Activated CD4-positive, alpha-beta T cell treated with anti-CD3 and anti-CD28 coated beads, Interleukin-2, amount 50 U/mL, for 48 hours (primary cell): ENCODE results near the gene NR2F2.

Experiments used
- DNase-seq, 2 experiments: peaks; one replicate each; pipeline ENCODE4 v3.0.0-alpha.2; 2020

The NR2F2 gene

DNA sequence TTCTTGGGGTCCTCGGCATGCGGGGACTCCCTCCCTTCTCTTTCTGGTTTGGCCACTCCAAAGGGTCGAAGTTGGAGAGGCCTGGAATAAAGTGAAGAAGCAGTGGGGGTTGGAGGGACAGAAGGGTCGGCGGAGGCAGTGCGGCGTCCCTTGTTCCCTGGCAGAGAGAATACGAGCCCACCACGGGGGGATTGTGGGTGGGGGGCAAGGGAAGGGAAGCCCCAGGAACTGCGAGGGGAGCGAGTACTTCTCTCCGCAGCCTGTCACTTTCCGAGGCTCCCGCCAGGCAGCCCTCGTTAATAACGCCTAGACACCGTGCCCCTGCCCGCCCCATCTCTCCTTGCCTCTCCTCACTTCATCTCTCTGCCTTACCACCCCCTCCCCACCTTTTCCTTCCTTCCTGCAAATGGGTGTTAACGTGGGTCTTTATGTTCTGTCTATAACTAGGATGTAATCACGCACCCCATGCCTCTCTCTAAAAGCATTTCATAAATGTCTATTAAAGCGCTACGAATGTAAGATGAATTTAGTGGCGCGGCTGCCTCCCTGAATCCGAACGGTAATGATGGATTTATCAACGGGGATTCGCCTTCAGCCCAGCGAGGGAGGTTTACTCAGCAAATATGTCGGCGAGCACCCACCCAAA lies 13.7 kb downstream of the NR2F2 start:
- no peak for DNase-seq

DNA sequence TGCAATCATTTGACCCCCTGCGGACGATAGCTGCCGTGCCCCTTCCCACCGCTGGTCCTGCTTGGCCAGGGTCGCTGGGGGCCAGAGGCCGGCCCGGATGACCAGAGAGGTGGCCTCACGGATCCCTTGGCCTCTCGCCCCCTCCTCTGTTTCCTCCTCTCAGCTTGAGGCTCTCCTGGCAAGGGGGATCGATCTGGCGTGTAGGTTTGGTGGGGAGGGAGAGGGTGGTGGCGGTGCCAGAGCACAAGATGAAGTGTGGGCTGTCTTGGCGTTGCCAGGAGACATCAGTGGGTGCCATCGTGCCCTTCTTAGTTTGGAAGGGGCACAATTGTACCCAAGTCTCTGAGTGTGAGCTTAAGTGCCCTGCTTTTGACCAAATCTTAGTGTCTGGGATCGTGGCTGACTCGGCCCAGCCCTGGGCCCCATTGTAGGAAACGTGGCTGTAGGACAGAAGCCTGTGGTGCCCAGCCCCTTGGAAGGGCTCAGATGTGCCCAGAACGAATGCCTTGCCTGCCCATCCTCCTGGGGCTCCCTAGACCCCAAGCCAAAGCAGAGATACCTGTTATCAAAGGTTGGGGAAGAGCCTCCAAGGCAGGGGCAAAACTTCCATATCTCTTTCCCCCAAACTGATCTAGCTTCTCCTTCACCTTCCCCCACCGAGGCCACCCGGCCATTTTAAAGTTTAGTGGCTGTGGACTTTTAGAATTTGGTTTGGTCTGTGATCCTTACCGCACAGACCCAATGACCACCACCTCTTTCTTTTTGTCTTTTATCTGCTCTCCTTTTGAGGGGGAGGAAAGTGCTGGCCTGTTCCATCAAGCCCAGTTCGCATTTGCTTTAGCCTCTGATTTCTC lies 14.4 kb downstream of the NR2F2 start:
- DNase-seq = no peak

DNA sequence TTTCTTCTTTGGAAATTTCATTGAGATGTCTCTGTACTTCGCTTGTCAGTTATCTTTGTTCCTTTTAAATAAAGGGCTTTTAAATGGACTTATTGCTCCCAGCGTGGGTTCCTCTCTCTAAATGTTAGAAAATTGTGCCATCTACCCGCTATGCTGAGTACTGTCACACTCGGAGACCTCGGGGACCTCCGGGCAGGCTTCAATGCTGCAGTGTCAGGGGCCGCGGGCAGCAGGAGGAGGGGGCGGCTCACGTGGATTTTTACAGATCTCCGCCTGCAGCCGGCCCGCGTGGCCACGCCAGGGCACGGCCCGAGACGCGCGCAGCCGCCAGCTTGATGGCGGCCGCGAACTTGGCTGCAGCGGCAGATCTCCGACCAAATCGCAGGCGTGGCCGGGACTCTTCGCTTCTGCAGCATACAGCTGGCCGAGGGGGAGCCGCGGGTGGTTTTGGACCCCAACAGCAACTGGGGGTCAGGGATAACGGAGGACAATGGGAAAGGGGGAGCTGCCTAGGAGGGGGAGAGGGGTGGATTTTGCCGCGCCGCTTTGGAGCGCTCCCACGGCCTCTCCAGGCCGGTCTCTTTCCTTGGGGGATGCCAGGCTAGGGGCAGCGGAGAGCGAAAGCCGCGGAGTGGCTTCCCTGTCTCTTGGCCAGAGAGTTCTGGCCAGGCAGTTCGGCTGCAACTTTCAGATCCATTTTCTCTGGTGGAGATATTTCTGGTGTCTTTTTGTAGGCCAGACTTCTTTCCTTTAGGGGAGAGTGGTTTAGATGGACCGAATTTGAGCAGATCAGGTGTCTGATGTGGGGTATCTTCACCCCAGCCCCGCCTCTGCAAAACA lies 15.3 kb downstream of the NR2F2 start:
- DNase-seq = no peak

DNA sequence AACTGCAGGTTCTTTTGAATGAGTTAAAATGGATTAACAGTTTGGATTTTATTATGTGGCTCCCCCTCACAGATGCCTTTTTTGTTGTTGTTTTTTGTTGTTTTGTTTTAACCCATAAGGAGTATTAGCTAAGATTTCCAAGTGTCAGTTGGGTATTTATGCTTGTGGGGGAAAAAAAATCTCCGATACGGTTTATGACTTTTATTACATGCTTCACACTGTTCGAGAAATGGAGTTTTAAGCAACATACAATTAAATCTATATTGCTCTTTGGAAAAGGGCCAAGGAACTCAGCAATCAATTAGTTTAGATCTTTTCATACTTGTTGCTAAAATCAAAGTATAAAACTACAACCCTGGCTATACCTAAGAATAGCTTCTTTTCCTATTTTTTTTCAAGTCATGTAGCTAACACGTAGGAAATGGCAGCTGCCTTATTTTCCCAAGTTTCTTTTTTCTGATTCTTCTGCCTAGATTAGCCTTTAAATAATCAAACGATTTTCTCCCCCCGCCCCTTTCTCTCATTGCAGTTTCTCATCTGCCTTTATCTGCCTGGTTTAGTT lies 16.0 kb downstream of the NR2F2 start:
- DNase-seq = no peak

DNA sequence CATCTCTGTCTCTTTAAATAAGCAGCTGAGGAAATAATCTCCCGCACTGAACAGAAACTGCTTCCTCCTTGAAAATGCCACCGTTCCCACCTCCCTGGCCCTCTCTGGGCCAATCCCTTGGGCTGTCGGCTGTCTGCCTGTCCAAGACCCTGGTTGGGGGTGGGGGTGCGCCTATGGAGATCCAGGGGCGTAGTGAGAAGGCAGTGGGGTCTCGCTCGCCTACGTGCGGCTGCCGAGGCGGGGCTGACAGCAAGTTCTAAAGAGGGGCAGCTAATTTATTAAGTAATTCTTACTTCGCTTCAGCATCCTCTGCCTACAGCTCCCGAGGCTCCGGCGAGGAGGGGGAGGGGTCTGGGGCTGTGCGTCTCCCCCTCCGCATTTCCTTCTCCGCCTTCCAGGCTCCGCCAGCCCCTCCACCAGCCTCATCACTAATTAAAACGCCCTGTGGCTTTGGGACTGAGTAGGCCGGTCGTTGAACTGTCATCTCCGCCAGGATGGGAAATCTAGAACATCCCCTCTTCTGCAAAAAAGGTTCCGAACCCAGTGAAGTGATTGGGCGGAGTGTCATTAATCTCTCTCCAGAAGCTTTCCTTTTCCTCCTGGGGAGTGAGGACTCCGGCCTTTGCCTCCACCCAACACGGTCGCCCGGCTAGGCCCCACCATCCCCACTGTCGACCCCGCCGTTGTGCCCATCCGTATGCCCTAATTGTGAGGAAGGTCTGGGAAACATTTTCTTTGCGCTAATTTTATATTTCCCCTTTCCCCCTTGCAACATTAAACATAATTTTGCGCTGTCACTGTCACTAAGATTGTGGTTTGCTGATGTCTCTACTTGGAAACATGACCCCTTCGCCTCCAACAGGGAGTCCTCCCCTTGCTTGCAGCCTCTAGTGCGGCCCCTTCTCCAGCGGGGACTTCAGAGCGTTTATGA lies 16.9 kb downstream of the NR2F2 start:
- DNase-seq = no peak

DNA sequence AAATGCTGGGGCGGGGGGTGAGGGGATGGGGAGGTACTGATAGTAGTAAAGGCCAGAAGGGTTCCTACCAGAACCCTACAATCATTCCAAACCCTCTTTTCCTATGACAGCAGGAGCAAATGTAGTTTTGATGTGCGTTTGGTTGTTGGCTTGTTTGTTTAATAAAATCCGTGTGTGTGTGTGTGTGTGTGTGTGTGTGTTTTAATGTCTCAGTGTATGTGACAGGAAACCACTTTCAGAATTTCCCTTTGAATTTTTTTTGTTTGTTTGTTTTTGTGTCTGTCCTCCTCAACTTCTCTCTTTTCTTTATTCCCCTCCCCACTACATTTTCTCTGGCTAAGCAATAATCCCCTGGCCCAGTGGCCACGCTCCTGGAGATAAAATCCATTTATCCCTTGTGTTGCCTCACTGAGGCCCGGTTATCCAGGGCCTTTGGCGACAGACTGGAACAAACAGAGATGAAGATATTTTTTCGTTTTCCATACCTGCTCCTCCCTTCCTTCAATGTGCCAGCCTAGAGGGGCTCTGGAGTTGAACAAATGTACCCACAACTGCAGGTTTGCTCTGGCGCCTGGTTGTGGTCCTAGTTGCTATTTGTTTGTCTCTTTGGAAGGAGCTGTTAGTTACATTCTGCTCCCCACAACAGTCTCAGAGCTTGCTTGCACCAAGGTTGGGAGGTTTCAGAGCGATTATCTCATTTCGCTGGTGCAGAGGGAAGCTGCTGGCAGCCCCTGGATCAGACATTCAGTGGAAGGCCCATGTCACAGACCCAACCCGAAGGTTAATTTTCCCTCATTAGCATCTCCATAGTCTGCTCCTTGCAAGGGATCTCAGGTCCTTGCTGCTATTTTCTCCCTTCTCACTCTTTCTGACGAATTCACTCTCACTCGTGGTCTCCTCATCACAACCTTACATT lies 17.9 kb downstream of the NR2F2 start:
- no peak for DNase-seq

DNA sequence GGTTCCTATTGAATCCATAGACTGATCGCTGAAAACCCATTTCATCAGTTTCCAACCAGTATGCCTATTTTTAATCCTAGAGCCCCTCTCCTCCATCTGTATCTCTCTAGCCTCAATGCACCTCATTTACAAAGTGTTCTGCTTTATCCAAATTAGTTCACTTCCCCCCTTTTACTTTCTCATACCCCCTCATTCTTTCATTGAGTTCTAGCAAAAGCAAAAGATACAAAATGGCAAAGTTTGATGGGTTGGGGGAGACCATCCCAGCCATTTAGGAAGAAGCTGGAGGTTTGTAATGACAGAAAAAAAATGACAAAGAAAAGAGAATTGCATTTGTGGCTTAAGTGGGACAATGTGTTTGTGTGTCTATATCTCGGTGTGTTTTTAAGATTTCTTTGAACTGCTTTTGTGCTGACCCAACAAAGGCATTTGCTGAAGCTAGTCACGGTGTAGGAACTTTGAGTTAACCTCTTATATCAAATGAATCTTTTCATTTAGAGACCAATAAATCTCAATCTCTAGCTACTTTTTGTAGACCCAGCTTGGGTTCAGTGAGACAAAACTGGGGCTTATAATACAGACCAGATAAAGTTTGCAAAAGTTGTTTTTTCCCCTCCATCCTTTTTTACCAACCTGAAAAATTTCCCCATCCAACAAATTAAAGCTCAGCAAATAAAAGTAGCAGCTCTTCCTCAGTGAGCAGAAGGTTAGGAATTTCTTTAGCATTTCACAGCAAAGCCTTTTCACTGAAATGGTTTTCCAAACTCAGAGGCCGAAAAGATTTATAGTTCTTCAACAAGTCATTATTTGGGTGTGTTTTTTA lies 18.7 kb downstream of the NR2F2 start:
- DNase-seq = no peak

DNA sequence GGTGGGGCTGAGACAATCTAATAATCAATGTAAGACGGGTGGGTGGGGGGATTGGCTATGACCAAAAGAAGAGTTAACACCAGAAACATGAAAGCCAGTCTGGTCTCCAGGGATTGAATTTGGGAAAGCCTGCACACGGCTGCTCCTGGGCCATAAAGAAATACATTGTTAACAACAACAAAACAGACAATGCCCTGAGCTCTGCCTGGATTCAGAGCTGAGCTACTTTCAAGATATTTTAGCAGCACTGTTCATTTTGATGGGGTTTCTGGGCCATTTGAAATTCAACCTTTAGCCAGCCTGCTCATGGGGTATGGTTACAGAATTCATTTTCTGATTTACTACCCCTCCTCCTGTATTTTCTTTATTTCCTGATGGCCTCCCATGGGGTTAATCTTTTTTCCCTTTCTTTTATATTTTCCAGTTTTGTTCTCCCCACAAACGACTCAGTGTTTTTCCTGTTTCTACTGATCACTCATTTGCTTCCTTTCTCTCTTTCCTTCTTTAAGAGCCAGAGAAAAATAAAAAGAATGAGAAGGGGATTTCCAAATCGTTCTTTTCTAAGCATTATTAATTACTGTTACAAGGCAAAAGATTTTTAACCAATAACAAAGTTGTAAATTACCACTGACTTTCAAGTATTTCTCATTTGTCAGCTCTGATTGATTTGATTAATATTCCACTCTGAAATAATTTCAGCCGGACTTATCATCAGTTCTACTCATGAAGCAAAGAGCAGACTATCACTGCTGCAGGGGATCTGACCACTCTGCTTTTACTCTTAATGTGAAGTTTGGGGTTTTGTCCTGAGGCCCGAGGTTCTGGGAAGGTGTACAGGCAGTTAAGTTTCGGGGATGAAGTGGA lies 19.6 kb downstream of the NR2F2 start:
- no peak for DNase-seq

DNA sequence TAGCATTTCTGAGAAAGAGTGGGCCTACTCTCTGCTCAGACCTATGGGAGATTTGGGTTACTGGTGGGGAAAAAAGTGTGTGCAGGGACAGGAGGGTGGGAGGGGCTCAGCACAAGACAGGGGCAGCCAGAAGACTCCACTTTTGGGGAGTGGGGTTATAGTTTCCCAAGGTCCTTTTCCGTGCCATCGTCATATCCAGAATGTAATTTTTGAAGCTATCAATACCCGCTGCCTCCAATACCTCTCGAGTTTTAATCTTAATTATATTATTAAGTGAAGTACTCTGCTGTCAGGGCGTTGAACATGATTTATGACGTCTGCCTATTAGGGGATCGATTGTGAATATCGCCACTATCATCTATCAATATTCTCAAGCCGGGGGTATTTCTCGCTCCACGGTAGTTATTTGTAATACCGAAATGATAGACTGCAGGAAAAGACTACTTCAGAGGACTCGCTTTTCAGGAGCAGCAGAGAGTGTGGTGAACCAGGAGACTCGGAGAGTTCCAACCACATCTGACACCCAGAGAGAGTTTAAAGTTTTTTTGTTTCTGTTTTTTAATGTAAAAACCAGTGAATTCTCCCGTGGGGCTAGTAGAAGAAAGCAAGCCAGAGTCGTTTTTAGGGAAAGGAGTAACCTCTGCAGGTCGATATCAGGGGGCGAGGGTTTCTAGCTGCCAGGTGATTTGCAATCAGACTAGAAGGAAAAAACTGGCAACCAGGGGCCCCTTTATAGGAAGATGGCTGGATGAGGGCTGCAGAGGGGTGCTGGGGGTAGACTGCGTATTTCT lies 20.6 kb downstream of the NR2F2 start:
- DNase-seq = no peak

DNA sequence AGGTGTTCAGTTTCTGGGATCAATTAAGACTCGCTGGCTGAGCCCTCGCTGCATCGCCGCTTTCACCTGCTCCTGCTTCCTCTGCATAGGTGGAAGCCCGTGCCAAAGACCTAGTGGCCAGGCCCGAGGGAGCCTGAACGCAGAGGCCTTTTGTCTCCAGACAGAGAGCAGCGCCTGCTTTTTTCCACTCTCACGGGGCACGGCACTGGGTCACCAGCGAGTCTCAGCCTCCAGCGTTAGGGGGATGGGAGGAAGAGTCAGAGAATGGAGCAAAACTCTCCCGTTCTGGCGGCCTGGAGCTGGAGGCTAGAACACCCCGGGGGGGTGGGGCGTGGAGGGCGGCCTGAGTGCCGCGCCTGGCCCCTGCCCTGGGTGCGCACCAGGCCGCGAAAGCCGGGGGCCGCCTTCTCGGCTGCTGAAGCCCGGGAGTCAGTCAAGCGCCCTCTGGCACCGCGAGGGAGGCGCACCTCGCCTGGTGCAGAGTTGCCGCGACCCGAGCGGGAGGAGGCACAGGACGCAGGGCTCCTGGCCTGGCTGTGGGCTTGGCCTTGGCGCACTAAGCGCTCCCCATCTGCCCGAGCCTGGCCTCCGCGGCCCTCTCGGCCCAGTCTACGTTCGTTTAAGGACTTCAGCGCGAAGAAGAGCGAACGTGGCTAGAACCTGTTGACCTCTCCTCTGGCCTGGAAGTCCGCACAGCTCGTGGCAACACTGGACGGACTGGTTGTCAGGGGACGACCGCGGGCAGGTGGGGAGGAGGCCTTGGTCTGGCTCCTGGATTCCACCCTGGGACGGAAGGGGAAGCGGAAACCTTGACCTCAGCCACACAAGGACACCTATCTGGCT lies 21.5 kb downstream of the NR2F2 start:
- no peak for DNase-seq

DNA sequence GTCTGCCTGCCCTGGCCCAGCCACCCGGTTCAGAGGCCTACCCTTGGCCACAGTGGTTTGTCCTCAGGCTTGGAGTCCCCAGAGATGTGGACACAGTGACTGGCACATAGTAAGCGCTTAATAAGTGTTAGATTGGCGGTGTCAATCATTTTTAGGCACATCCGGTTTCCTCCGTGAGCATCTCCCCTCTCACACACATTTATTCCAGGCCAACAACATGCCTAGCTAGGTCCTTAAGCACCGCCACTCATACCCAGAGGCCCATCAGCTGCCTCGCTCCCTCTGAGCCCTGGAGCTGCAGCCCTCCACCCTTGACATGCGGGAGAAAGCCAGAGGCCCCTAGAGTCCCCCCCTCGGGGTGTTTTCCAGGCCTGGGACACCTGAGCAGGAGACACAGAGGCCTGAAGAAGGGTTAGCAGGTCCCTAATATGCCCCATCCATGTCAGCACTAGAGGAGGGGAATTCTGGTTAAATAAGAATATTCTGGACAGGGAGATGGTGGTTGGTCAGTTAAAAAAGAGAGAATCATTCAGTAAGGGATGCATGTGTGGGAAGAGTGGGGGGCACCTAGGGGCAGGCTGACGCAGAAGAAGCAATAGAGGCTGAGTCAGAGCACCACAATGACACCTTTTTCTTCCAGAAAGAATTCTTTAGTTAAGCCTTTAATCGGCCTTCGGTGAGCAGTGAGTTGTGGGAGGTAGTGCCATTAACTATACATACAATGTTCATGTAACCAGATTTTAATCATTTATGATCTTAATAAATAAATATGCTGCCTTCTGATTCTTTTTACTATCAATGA lies 22.3 kb downstream of the NR2F2 start:
- DNase-seq = no peak

DNA sequence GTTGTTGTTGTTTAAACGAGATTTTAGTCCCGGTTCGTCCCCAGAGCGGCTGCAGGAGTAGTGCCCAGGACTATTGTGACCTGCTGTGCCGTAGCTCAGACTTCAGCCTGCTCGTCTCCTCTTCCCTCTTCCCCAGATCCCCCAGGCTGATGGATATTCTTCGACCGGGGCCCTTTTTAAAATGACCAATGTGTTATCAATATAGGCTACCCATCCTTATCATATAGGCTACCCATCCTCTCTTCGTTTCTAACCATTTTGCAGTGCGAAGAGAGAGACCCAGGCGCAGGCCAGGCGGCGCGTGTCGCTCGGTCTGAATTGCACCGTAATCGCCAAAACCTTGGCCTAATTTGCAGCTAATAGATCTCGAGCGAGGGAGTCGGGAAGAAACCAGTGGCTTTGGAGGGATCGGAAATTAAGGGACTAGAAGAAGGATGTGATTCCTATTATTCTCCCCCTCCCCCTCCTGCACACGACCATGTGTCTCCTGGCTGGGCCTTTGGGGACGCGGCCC lies 23.0 kb downstream of the NR2F2 start:
- no peak for DNase-seq

DNA sequence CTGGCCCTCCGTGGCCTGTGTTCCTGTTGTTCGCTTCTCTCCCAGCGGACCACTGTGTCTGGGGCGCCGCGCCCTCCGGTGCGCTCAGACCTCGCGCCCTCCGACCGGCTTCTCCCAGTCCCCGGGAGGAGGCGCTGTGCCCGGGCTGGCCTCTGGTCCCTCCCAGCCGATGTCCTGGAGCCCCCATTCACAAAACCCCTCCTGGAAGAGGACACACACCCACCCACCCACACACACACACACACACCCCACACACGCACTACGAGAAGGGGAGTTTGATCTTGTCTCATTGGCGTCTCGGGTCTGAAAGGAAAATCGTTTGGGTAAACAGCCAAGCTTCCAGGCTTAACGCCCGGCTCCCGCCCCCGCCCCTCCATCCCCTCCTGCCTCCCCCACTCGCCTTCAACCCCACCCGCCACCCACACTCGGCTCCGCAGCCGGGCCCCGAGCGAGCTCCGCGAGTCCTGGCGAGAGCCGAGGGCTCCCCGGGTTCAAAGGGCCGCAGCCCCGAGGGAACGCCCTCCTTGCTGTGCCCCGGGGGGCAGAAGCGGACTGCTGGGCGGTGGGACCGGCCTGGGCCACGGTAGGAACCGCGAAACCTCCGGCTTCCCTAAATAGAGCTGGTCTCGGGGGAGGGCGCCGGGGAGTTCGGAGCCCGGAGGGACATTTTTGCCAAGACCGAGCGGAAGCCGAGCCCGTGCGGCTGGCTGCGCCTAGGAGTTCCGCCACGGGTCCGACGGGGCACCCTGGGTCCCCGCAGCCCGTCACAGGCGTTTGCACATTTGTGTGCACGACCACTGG lies 23.6 kb downstream of the NR2F2 start:
- DNase-seq = no peak

DNA sequence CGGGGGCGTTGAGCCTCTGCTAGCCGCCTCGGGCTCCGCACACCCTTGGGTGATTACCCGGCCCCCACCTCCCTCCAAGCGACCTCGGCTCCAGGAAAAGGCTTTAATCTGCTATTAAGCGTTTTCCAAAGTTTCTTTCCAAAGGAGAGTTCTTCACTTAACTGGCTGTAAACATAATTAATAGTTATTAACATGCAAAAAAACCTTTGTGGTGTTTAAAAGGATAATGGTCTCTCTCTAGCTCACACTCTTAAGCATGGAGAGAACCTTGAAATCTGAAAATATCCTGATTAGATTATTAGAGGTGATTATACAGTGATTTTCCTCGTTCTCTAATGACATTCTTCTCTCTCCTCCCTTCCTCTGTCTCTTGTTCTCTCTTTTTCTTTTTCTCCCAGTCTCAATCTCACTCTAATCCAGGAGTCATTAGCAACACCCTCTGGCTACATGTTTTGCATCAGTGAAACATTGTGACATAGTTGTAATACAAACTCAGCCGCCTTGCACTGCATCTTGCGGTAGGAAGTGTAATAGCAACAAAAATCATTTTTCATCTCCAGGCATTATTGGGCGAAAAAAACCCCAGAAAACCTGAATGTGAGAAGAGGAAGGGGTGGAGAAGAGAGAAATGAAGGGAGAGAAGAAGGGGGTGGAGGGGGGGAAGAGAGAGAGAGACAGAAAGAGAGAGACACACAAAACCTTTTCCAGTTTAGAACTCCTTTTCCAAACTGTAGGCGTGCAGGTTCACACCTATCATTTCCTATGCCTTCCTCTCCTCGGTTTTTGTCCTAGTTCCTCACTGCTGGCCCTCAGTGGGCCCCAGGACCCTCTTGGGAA lies 24.4 kb downstream of the NR2F2 start:
- DNase-seq = no peak
